Measurements from ENCODE around the gene EIF2S2. TPM values are rescaled to one million over a fixed set of nuclear protein-coding genes. Genes with fewer than 3 reads are reported as not detected.

Gene EIF2S2
- total RNA-seq, 5 donors from 2014 or later (not counting 1 experiment from before 2014, with no cell fraction given), result 20.6 to 54.7 (median 48.9) TPM

GRCh38 chr20:34104059-34104458, 8.0 kb downstream of the EIF2S2 start:
- no peak overlapping the region for H3K4me3 ChIP-seq (ENCODE audit: control insufficient read depth in 1 of 2, extremely low read depth in 1 of 2, low read length in 1 of 2)
- 96% methylated on average over 3 of the region's 3 CpGs for WGBS (ENCODE audit: insufficient coverage)
- Mint-ChIP-seq H3K36me3 (peaks cover 52% of the 10 kb centered on the region), H3K4me3 (no peak overlapping the region), H3K27me3 (no peaks in the 10 kb centered on the region), H3K9me3 (no peaks in the 10 kb centered on the region), H3K27ac (no peak overlapping the region), H3K4me1 (peaks cover 50 to 68% (median 68%) of the 10 kb centered on the region in 3 donors)
- H3K9me3 ChIP-seq, result no peaks in the 10 kb centered on the region
- ATAC-seq (replicated peaks in 1 of 4) (no peak), DNase-seq (no peak)
- no peaks in the 10 kb centered on the region for H3K27me3 ChIP-seq (replicated peaks in 1 of 2; ENCODE audit: control insufficient read depth in 2 of 2, extremely low read depth in 1 of 2, insufficient read depth in 2 of 2, low read length in 1 of 2)
- ChIA-PET POLR2A (no interaction called here), CTCF (interaction anchor here in 1 of 2 donors (0.6 kb wide), 1 partner anchor 38 kb away, joined by 5 read pairs; no protein-coding TSS in a partner anchor)
- H3K4me1 ChIP-seq (ENCODE audit: control insufficient read depth in 1 of 2, extremely low read depth in 1 of 2, insufficient read depth in 2 of 2, low read length in 2 of 2), result peaks cover 6 to 24% of the 10 kb centered on the region in 2 experiments
- peaks cover 8 to 60% of the 10 kb centered on the region in 2 donors for H3K36me3 ChIP-seq (ENCODE audit: control insufficient read depth in 2 of 2, extremely low read depth in 1 of 2, insufficient read depth in 1 of 2, low read length in 1 of 2)
- no peak overlapping the region for H3K27ac ChIP-seq (ENCODE audit: low read length)

- peaks cover 51% of the 10 kb centered on the region for H3K36me3 Mint-ChIP-seq
- ChIA-PET CTCF (no interaction called here), POLR2A (no interaction called here)
- Histone ChIP-seq H3K27ac (ENCODE audit: low read length) (no peak overlapping the region), H3K9me3 (no peaks in the 10 kb centered on the region), H3K4me3 (ENCODE audit: control insufficient read depth in 1 of 2, extremely low read depth in 1 of 2, low read length in 1 of 2) (no peak overlapping the region), H3K4me1 (ENCODE audit: control insufficient read depth in 1 of 2, extremely low read depth in 1 of 2, insufficient read depth in 2 of 2, low read length in 2 of 2) (peaks cover 4 to 17% of the 10 kb centered on the region in 2 experiments), H3K27me3 (replicated peaks in 1 of 2; ENCODE audit: control insufficient read depth in 2 of 2, extremely low read depth in 1 of 2, insufficient read depth in 2 of 2, low read length in 1 of 2) (no peaks in the 10 kb centered on the region), H3K36me3 (ENCODE audit: control insufficient read depth in 2 of 2, extremely low read depth in 1 of 2, insufficient read depth in 1 of 2, low read length in 1 of 2) (peaks cover 11 to 76% of the 10 kb centered on the region in 2 donors)
- ATAC-seq (replicated peaks in 1 of 4), result no peak
- no peak for DNase-seq
- H3K27me3 Mint-ChIP-seq, result no peaks in the 10 kb centered on the region
- no peaks in the 10 kb centered on the region for H3K9me3 Mint-ChIP-seq
- peaks cover 33 to 51% (median 51%) of the 10 kb centered on the region in 3 donors for H3K4me1 Mint-ChIP-seq
- no peak overlapping the region for H3K4me3 Mint-ChIP-seq
- no CpG with 5 or more reads among the region's 2 CpGs for WGBS (ENCODE audit: insufficient coverage)
- peak overlapping the region; percentile 28 to 39 for H3K27ac Mint-ChIP-seq
These were observed 9.7 kb downstream of the EIF2S2 start for GRCh38 chr20:34102342-34102741.

DNA sequence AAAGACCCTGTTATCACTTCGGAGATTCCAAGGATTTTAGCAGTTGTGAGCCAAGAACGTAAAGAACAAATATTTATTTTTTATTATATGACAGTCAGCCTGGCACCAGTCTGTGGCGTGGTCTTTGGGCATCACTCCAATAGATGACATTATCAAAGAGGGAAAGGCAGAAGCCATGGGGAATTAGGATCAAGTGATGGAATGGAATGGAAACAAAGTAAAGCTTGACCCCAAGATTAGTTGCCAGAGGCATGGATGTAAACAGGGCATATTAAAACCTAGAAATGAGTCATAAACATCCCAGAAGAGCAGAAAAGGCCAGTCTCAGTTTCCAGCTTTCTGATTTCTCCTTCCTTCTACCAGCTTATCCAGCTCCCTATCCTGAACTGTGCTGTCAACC, 11.5 kb downstream of the EIF2S2 start:
- no CpG with 5 or more reads among the region's 3 CpGs for WGBS (ENCODE audit: insufficient coverage)
- POLR2A ChIA-PET, result no interaction called here
- Histone ChIP-seq H3K27ac (ENCODE audit: low read length) (no peak overlapping the region), H3K27me3 (replicated peaks in 1 of 2; ENCODE audit: control insufficient read depth in 2 of 2, extremely low read depth in 1 of 2, insufficient read depth in 2 of 2, low read length in 1 of 2) (no peaks in the 10 kb centered on the region), H3K4me3 (ENCODE audit: control insufficient read depth in 1 of 2, extremely low read depth in 1 of 2, low read length in 1 of 2) (no peak overlapping the region), H3K4me1 (ENCODE audit: control insufficient read depth in 1 of 2, extremely low read depth in 1 of 2, insufficient read depth in 2 of 2, low read length in 2 of 2) (peaks cover under 1 to 3% of the 10 kb centered on the region in 2 experiments), H3K36me3 (ENCODE audit: control insufficient read depth in 2 of 2, extremely low read depth in 1 of 2, insufficient read depth in 1 of 2, low read length in 1 of 2) (peaks cover 24 to 90% of the 10 kb centered on the region in 2 donors), H3K9me3 (no peaks in the 10 kb centered on the region)
- CTCF ChIA-PET, result interaction anchor here in 1 of 2 donors (0.6 to 0.8 kb wide), 2 partner anchors 30 to 270 kb away, joined by 3 read pairs; no protein-coding TSS in a partner anchor
- H3K9me3 Mint-ChIP-seq, result no peaks in the 10 kb centered on the region
- no peak overlapping the region for H3K4me3 Mint-ChIP-seq
- H3K27me3 Mint-ChIP-seq, result no peaks in the 10 kb centered on the region
- peaks cover 65% of the 10 kb centered on the region for H3K36me3 Mint-ChIP-seq
- no peak overlapping the region for H3K27ac Mint-ChIP-seq
- no peak for DNase-seq
- peaks cover 15 to 38% (median 36%) of the 10 kb centered on the region in 3 donors for H3K4me1 Mint-ChIP-seq
- no peak for ATAC-seq (replicated peaks in 1 of 4)

- Histone ChIP-seq H3K36me3 (ENCODE audit: control insufficient read depth in 2 of 2, extremely low read depth in 1 of 2, insufficient read depth in 1 of 2, low read length in 1 of 2) (peaks cover 28 to 92% of the 10 kb centered on the region in 2 donors), H3K4me3 (ENCODE audit: control insufficient read depth in 1 of 2, extremely low read depth in 1 of 2, low read length in 1 of 2) (no peak overlapping the region), H3K4me1 (ENCODE audit: control insufficient read depth in 1 of 2, extremely low read depth in 1 of 2, insufficient read depth in 2 of 2, low read length in 2 of 2) (no peaks in the 10 kb centered on the region), H3K27ac (ENCODE audit: low read length) (no peak overlapping the region), H3K9me3 (no peaks in the 10 kb centered on the region), H3K27me3 (replicated peaks in 1 of 2; ENCODE audit: control insufficient read depth in 2 of 2, extremely low read depth in 1 of 2, insufficient read depth in 2 of 2, low read length in 1 of 2) (no peaks in the 10 kb centered on the region)
- Mint-ChIP-seq H3K36me3 (peaks cover 58% of the 10 kb centered on the region), H3K4me3 (no peak overlapping the region), H3K27ac (no peak overlapping the region), H3K9me3 (no peaks in the 10 kb centered on the region), H3K4me1 (peaks cover 7 to 29% (median 27%) of the 10 kb centered on the region in 3 donors), H3K27me3 (no peaks in the 10 kb centered on the region)
- CTCF ChIA-PET, result interaction anchor here in 1 of 2 donors (0.8 kb wide), 1 partner anchor 31 kb away, joined by 3 read pairs; no protein-coding TSS in a partner anchor
- WGBS (ENCODE audit: insufficient coverage), result 100% methylated on average over 1 of the region's 5 CpGs
- no peak for ATAC-seq (replicated peaks in 1 of 4)
- POLR2A ChIA-PET, result no interaction called here
- DNase-seq, result no peak
These were observed 12.4 kb downstream of the EIF2S2 start for GRCh38 chr20:34099675-34100074.

GRCh38 chr20:34098570-34098969, 13.5 kb downstream of the EIF2S2 start:
- H3K4me1 Mint-ChIP-seq, result peaks cover 7 to 25% (median 22%) of the 10 kb centered on the region in 3 donors
- ChIA-PET CTCF (no interaction called here), POLR2A (no interaction called here)
- no peak for DNase-seq
- no peaks in the 10 kb centered on the region for H3K4me1 ChIP-seq (ENCODE audit: control insufficient read depth in 1 of 2, extremely low read depth in 1 of 2, insufficient read depth in 2 of 2, low read length in 2 of 2)
- no peak overlapping the region for H3K27ac ChIP-seq (ENCODE audit: low read length)
- no peaks in the 10 kb centered on the region for H3K9me3 ChIP-seq
- H3K27me3 ChIP-seq (replicated peaks in 1 of 2; ENCODE audit: control insufficient read depth in 2 of 2, extremely low read depth in 1 of 2, insufficient read depth in 2 of 2, low read length in 1 of 2), result no peaks in the 10 kb centered on the region
- H3K36me3 Mint-ChIP-seq, result peaks cover 55% of the 10 kb centered on the region
- H3K9me3 Mint-ChIP-seq, result no peaks in the 10 kb centered on the region
- H3K4me3 ChIP-seq (ENCODE audit: control insufficient read depth in 1 of 2, extremely low read depth in 1 of 2, low read length in 1 of 2), result no peak overlapping the region
- peaks cover 28 to 91% of the 10 kb centered on the region in 2 donors for H3K36me3 ChIP-seq (ENCODE audit: control insufficient read depth in 2 of 2, extremely low read depth in 1 of 2, insufficient read depth in 1 of 2, low read length in 1 of 2)
- H3K27me3 Mint-ChIP-seq, result no peaks in the 10 kb centered on the region
- WGBS (ENCODE audit: insufficient coverage), result 83% methylated on average over 2 of the region's 3 CpGs
- ATAC-seq (replicated peaks in 1 of 4), result no peak
- H3K4me3 Mint-ChIP-seq, result no peak overlapping the region
- no peak overlapping the region for H3K27ac Mint-ChIP-seq

DNA sequence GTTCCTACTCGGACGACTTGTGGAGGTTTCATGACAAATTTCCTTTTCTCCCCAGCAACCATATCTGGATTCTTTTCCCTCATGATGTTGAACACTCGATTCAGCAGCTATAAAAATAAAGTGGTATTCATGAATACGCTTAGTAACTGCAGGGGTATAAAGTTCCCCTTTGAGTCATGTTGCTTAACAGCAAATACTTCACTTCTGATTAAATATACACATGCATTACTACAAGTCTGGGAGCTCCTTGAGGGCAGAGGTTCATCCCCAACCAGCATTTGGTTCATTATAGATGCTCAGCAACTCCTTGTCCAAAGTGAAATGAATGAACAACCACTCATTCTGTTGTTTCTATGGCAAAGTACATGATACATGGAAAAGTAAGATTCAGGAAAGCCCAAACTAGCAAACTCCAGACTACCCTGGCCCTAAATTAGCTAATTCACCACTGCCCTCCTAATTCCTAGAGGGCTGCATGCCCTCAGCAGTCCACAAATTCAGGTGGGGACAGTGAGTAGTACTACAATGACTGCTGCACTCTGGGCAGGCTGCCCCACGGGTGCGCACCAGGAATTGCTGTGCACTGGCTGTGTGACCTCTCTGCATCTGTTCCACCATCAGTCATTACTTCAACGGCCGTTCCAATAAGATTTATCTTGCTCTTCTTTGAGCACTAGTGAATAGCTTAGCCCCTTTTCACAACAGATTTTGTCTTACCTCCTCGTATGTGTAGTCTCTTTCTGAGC, 15.2 kb downstream of the EIF2S2 start:
- Mint-ChIP-seq H3K4me1 (peaks cover 0 to 13% (median 11%) of the 10 kb centered on the region in 3 donors), H3K36me3 (peaks cover 54% of the 10 kb centered on the region)
- DNase-seq, result no peak

More for the DNA sequence above, 15.2 kb downstream of the EIF2S2 start:
- Histone ChIP-seq H3K9me3 (no peaks in the 10 kb centered on the region), H3K27me3 (replicated peaks in 1 of 2; ENCODE audit: control insufficient read depth in 2 of 2, extremely low read depth in 1 of 2, insufficient read depth in 2 of 2, low read length in 1 of 2) (no peaks in the 10 kb centered on the region), H3K4me3 (ENCODE audit: control insufficient read depth in 1 of 2, extremely low read depth in 1 of 2, low read length in 1 of 2) (no peak overlapping the region), H3K36me3 (ENCODE audit: control insufficient read depth in 2 of 2, extremely low read depth in 1 of 2, insufficient read depth in 1 of 2, low read length in 1 of 2) (peaks cover 28 to 91% of the 10 kb centered on the region in 2 donors), H3K4me1 (ENCODE audit: control insufficient read depth in 1 of 2, extremely low read depth in 1 of 2, insufficient read depth in 2 of 2, low read length in 2 of 2) (no peaks in the 10 kb centered on the region), H3K27ac (ENCODE audit: low read length) (no peak overlapping the region)
- POLR2A ChIA-PET, result no interaction called here
- no peak overlapping the region for H3K4me3 Mint-ChIP-seq
- no peak for ATAC-seq (replicated peaks in 1 of 4)
- WGBS (ENCODE audit: insufficient coverage), result 96% methylated on average over 4 of the region's 9 CpGs
- no peaks in the 10 kb centered on the region for H3K27me3 Mint-ChIP-seq
- H3K9me3 Mint-ChIP-seq, result no peaks in the 10 kb centered on the region
- CTCF ChIA-PET, result interaction anchor here in 1 of 2 donors (0.6 to 0.8 kb wide), 2 partner anchors 15 to 696 kb away, joined by 3 read pairs; partner anchors contain the start of gene EIF2S2
- peak overlapping the region in 1 of 2 donors; percentile 16 for H3K27ac Mint-ChIP-seq
